Muscle of arm (tissue), 12 donors: Measurements from ENCODE around the gene SHPK. TPM values are rescaled to one million over a fixed set of nuclear protein-coding genes. Genes with fewer than 3 reads are reported as not detected.
"Not testable (repeated sequence)": the region's sequence is repeated elsewhere in the genome, so short reads cannot be mapped to it uniquely, and the experiment has no call there.

Experiments used
- DNase-seq: peaks from one replicate; pipeline ENCODE4 v3.0.0-alpha.2; 2013
- polyA plus RNA-seq, 12 donors: library from polyadenylated mRNA; unstranded; fragments of 120-200 nt; gene quantifications; one replicate each; pipeline ENCODE4 v1.2.1, GENCODE V29; 2013; ENCODE audit not compliant: insufficient read length in 12 of 12

SHPK gene
- polyA plus RNA-seq, 12 donors, result 5.6 to 12.0 (median 6.7) TPM; not detected in 1

- DNase-seq, result no peak
Observed at GRCh38 chr17:3592216-3592860, 43.7 kb downstream of the SHPK start.

- DNase-seq, result no peak
Observed at GRCh38 chr17:3590768-3591167, 45.3 kb downstream of the SHPK start.

GRCh38 chr17:3590231-3590630 lies 45.8 kb downstream of the SHPK start:
- no peak for DNase-seq

- DNase-seq, result no peak
Observed at GRCh38 chr17:3589784-3590183, 46.3 kb downstream of the SHPK start.

GRCh38 chr17:3585826-3586225 lies 50.2 kb downstream of the SHPK start:
- DNase-seq, result no peak

- no peak for DNase-seq
Observed at GRCh38 chr17:3583456-3583855, 52.6 kb downstream of the SHPK start.

- no peak for DNase-seq
Observed at GRCh38 chr17:3582915-3583314, 53.1 kb downstream of the SHPK start.

- DNase-seq, result not testable (repeated sequence)
Observed at GRCh38 chr17:3578667-3579066, 57.4 kb downstream of the SHPK start.

GRCh38 chr17:3576970-3577369 lies 59.1 kb downstream of the SHPK start:
- DNase-seq, result no peak

GRCh38 chr17:3575511-3575910 lies 60.5 kb downstream of the SHPK start:
- DNase-seq, result no peak

GRCh38 chr17:3574231-3574630 lies 61.8 kb downstream of the SHPK start:
- no peak for DNase-seq

GRCh38 chr17:3573246-3574100 lies 62.6 kb downstream of the SHPK start:
- no peak for DNase-seq

- no peak for DNase-seq
Observed at GRCh38 chr17:3572231-3572630, 63.8 kb downstream of the SHPK start.

- DNase-seq, result no peak
Observed at GRCh38 chr17:3571043-3571900, 64.8 kb downstream of the SHPK start.

GRCh38 chr17:3569534-3570137 lies 66.4 kb downstream of the SHPK start:
- no peak for DNase-seq

GRCh38 chr17:3566551-3566950 lies 69.5 kb downstream of the SHPK start:
- no peak for DNase-seq

- DNase-seq, result no peak
Observed at GRCh38 chr17:3565143-3565542, 70.9 kb downstream of the SHPK start.

GRCh38 chr17:3564241-3564640 lies 71.8 kb downstream of the SHPK start:
- not testable (repeated sequence) for DNase-seq

- DNase-seq, result no peak
Observed at GRCh38 chr17:3559270-3559645, 76.8 kb downstream of the SHPK start.

- no peak for DNase-seq
Observed at GRCh38 chr17:3558603-3559269, 77.3 kb downstream of the SHPK start.
